WERI-Rb-1 (cell line): ENCODE measurements around the gene TMEM11.

Experiments used
- DNase-seq: peaks from one replicate; pipeline ENCODE4 v3.0.0-alpha.2; 2020
- H3K27ac ChIP-seq: fragments of 250-450 bp; sonication (Bioruptor Pico); 2 replicates; pipeline ENCODE4 v1.5.1; 2020; ENCODE audit warnings: mild to moderate bottlenecking, moderate library complexity
- H3K27me3 ChIP-seq: fragments of 250-450 bp; sonication (Bioruptor Pico); 2 replicates; pipeline ENCODE4 v1.5.1; 2021; ENCODE audit warnings: mild to moderate bottlenecking, low read depth, moderate library complexity; ENCODE audit not compliant: insufficient read depth, severe bottlenecking
- H3K36me3 ChIP-seq: fragments of 250-450 bp; sonication (Bioruptor Pico); 2 replicates; pipeline ENCODE4 v1.5.1; 2020; ENCODE audit warnings: mild to moderate bottlenecking, moderate library complexity
- H3K4me3 ChIP-seq: 2 replicates; pipeline ENCODE4 v1.5.1; 2011; ENCODE audit warnings: low read depth, mild to moderate bottlenecking, control low read depth, low read length
- H3K9me3 ChIP-seq: fragments of 250-450 bp; sonication (Bioruptor Pico); 2 replicates; pipeline ENCODE4 v1.5.1; 2021; ENCODE audit warnings: mild to moderate bottlenecking, moderate library complexity; ENCODE audit not compliant: severe bottlenecking
- TF ChIP-seq, protein P1 (sequence below): IDR thresholded peaks from 2 replicates; pipeline ENCODE4 v1.5.1; 2011; ENCODE audit warnings: low read depth, mild to moderate bottlenecking, control low read depth, inconsistent platforms, low read length

The TMEM11 gene

DNA sequence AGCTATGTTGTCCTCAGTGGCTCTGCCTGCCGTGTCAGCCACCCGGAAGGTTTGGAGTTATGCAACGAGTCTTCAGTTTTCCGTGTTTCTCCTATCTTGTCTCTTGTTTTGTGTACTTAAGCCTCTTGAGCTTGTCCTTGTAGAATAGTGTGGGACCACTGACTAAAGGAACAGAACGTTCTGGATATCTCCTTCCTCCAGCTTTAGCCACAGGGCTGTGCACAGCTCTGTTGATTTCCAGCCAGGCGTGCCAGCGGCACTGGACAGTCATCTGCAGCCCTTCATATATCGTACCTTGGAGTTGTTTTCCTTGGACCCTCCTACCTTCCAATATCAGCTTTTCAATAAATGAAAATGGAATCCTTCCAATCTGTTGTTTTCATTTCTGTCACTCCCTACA, 39.8 kb downstream of the TMEM11 start:
- Histone ChIP-seq H3K4me3 (no peak overlapping the region), H3K9me3 (no peaks in the 10 kb centered on the region), H3K27me3 (no peaks in the 10 kb centered on the region), H3K36me3 (no peaks in the 10 kb centered on the region), H3K27ac (no peak overlapping the region)
- DNase-seq, result no peak
- TF ChIP-seq, protein P1, sequence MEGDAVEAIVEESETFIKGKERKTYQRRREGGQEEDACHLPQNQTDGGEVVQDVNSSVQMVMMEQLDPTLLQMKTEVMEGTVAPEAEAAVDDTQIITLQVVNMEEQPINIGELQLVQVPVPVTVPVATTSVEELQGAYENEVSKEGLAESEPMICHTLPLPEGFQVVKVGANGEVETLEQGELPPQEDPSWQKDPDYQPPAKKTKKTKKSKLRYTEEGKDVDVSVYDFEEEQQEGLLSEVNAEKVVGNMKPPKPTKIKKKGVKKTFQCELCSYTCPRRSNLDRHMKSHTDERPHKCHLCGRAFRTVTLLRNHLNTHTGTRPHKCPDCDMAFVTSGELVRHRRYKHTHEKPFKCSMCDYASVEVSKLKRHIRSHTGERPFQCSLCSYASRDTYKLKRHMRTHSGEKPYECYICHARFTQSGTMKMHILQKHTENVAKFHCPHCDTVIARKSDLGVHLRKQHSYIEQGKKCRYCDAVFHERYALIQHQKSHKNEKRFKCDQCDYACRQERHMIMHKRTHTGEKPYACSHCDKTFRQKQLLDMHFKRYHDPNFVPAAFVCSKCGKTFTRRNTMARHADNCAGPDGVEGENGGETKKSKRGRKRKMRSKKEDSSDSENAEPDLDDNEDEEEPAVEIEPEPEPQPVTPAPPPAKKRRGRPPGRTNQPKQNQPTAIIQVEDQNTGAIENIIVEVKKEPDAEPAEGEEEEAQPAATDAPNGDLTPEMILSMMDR, result no peak

DNA sequence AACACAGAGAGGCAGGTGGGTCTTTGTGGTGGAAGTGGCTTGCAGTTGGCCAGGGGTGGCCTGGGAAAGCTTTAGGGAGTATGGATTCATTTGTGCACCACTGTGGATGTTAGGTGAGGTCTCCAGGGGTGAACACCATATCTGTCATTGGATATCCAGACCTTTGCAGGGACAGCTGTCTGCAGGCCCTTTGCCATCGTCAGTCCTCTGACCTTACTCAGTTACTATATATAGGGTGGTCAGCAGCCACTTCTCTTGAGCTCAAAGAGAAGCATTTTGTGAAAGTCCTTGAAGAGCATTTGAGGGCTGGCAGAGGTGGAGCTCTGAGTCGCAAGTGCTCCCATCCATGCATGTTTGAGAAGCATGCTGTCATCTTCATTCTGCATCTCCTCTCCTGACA, 40.4 kb downstream of the TMEM11 start:
- no peak for DNase-seq
- H3K27me3 ChIP-seq, result no peaks in the 10 kb centered on the region
- H3K36me3 ChIP-seq, result no peaks in the 10 kb centered on the region
- H3K27ac ChIP-seq, result no peak overlapping the region
- TF ChIP-seq, protein P1, result no peak
- H3K4me3 ChIP-seq, result no peak overlapping the region
- H3K9me3 ChIP-seq, result no peaks in the 10 kb centered on the region

DNA sequence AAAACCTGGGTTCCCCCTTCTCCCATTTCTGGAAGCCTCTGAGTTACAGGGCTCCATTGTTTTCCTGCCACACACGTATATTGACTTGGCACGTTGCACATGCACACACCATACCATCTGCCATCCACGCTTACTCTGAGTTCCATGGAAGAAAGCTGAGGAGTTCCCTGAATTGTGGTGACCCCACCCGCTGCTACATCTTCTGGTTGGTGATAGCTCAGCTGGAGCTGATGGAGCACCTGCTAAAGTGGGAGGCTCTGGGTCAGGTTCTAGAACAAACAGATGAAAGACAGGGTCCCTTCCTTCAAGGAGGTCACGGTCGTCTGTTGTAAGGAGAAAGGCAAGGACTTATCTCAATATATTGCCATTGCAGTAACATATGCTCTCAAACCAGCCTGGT, 41.1 kb downstream of the TMEM11 start:
- H3K27ac ChIP-seq, result no peak overlapping the region
- no peak overlapping the region for H3K4me3 ChIP-seq
- no peaks in the 10 kb centered on the region for H3K27me3 ChIP-seq
- DNase-seq, result no peak
- H3K36me3 ChIP-seq, result no peaks in the 10 kb centered on the region
- H3K9me3 ChIP-seq, result no peaks in the 10 kb centered on the region
- TF ChIP-seq, protein P1, result no peak

DNA sequence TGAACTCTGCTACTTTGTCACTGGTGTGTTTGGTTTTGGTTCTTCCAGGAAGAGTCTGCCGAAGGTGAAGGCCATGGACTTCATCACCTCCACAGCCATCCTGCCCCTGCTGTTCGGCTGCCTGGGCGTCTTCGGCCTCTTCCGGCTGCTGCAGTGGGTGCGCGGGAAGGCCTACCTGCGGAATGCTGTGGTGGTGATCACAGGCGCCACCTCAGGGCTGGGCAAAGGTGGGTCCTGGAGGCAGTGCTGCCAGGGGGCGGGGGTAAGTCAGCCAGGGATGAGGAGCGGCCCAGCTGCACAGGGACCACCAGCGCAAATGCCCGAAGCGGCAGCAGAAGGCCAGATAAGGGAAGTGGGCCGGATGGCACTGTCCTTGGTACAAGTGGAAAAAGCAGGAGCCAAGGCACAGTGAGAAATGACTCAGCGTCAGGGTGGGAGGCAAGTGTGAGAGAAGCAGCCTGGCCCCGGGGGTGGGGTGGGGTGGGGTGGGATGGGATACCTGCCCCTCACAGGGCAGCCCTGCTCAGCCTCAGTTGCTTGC, 41.9 kb downstream of the TMEM11 start:
- TF ChIP-seq, protein P1, result no peak

DNA sequence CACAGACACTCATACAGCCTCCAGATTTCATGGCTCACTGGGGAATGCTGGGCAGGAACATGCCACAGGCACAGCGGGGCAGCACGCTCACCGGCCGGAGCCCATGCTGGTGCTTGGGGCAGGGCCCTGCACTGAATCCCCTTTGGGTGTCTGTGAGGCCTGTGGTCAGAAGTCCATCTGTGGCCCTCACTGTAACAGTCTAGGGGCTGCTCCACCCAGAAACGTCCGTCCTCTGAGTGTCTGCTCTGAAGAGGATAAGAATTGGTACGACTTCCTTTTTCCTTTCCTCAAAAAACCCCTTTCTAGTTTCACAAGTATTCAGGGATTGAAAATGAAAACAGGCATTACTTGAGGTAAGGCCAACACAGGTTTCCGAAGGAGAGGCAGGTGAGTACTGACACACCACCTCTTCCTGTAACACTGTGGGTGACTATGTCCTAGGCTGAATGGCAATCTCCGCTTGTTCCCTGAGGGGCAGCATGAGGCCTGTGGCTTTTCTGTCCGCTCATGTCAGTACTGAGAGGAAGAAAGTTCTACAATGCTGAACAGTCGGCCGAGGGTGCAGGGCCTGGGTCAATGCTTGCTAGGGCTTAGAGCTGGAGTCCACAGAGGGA, 42.5 kb downstream of the TMEM11 start:
- Histone ChIP-seq H3K27ac (no peak overlapping the region), H3K9me3 (no peaks in the 10 kb centered on the region), H3K36me3 (no peaks in the 10 kb centered on the region), H3K4me3 (no peak overlapping the region), H3K27me3 (no peaks in the 10 kb centered on the region)
- TF ChIP-seq, protein P1, result no peak
- DNase-seq, result no peak

More for the DNA sequence above, 41.9 kb downstream of the TMEM11 start:
- H3K4me3 ChIP-seq, result no peak overlapping the region
- no peak for DNase-seq
- no peaks in the 10 kb centered on the region for H3K9me3 ChIP-seq
- no peaks in the 10 kb centered on the region for H3K27me3 ChIP-seq
- no peak overlapping the region for H3K27ac ChIP-seq
- no peaks in the 10 kb centered on the region for H3K36me3 ChIP-seq

DNA sequence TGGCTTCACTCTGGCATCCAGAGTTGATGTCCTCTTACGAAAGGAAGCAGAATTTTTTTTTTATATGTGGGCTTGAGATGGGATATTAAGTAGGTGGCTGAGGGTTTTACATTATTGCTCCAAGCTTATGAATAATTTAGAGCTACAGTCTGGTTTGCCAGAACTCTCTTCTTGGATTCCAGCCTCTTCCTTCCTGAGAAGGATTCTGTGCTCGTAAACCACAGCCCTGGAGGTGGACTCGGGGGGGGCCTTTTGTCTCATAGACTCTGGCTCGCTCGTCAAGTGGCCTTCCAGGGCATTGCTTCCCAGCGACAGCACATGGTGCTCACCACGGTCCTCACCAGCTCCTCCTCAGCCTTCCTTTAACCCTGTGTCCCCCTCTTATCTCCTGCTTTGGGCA, 43.2 kb downstream of the TMEM11 start:
- TF ChIP-seq, protein P1, result no peak
- no peak overlapping the region for H3K4me3 ChIP-seq
- H3K36me3 ChIP-seq, result no peaks in the 10 kb centered on the region
- H3K27me3 ChIP-seq, result no peaks in the 10 kb centered on the region
- no peaks in the 10 kb centered on the region for H3K9me3 ChIP-seq
- H3K27ac ChIP-seq, result no peak overlapping the region
- DNase-seq, result no peak
